ENCODE data around the gene HENMT1.

Gene HENMT1

GRCh38 chr1:108617008-108617723, 43.7 kb downstream of the HENMT1 start:
- no peak for TF ChIP-seq CTCF (conservative IDR thresholded peaks at IDR 0.05; ENCODE audit: low read depth)
- DNase-seq (ENCODE audit: low spot score) = no peak
- ChIA-PET POLR2A (ENCODE audit: low non-redundant PET) (no interaction called here), CTCF (interaction anchor here (0.7 kb wide), 1 partner anchor 1203 kb away, joined by 3 read pairs; no protein-coding TSS in a partner anchor)
- no peak overlapping the region for H3K27ac ChIP-seq

DNA sequence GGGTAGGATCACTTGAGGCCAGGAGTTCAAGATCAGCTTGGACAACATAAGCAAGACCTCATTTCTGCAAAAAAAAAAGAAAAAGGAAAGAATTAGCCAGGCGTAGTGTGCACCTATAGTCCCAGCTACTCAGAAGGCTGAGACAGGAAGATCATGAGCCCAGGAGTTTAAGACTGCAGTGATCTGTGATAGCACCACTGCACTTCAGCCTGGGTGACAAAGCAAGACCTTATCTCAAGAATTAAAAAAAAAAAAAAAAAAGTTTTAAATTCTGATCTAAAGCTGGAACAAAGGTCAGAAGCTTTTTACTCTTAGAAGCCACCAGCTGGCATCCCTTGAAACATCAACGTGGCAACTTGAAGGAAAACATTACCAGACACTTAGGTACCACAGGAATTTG, 45.3 kb downstream of the HENMT1 start:
- no peak for TF ChIP-seq CTCF (conservative IDR thresholded peaks at IDR 0.05; ENCODE audit: low read depth)
- ChIA-PET POLR2A (ENCODE audit: low non-redundant PET) (no interaction called here), CTCF (interaction anchor here (0.6 kb wide), 1 partner anchor 108 kb away, joined by 4 read pairs; no protein-coding TSS in a partner anchor)
- no peak overlapping the region for H3K27ac ChIP-seq
- DNase-seq (ENCODE audit: low spot score) = no peak

DNA sequence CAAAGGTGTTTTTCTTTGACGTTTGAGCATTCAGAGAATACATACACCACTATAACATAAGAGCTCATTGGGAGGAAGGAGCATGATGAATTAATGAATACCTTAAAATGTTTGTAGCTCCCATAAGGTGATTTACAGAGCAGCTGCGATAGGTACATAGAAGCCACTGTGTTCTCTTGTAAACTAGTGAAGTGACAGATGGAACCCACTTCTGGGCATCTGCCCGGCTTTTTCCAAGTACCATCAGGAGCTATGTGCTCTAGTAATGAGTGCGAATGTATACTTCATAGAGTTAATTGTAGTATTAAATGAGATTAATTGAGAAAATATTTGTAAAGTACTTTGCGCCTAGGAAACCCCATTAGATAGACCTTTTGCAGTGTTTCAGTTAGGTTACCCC, 48.4 kb downstream of the HENMT1 start:
- H3K27ac ChIP-seq = no peak overlapping the region
- no peak for TF ChIP-seq CTCF (conservative IDR thresholded peaks at IDR 0.05; ENCODE audit: low read depth)
- DNase-seq (ENCODE audit: low spot score) = no peak
- ChIA-PET POLR2A (ENCODE audit: low non-redundant PET) (no interaction called here), CTCF (interaction anchor here (0.7 kb wide), 1 partner anchor 1359 kb away, joined by 3 read pairs; no protein-coding TSS in a partner anchor)

GRCh38 chr1:108611984-108612383, 48.9 kb downstream of the HENMT1 start:
- no peak overlapping the region for H3K27ac ChIP-seq
- DNase-seq (ENCODE audit: low spot score) = no peak
- no peak for TF ChIP-seq CTCF (conservative IDR thresholded peaks at IDR 0.05; ENCODE audit: low read depth)
- CTCF ChIA-PET = interaction anchor here (0.7 kb wide), 1 partner anchor 30 kb away, joined by 5 read pairs; no protein-coding TSS in a partner anchor
- POLR2A ChIA-PET (ENCODE audit: low non-redundant PET) = no interaction called here

GRCh38 chr1:108610073-108610472, 50.8 kb downstream of the HENMT1 start:
- H3K27ac ChIP-seq = no peak overlapping the region
- ChIA-PET POLR2A (ENCODE audit: low non-redundant PET) (no interaction called here), CTCF (no interaction called here)
- no peak for DNase-seq (ENCODE audit: low spot score)
- TF ChIP-seq CTCF (conservative IDR thresholded peaks at IDR 0.05; ENCODE audit: low read depth) = no peak

DNA sequence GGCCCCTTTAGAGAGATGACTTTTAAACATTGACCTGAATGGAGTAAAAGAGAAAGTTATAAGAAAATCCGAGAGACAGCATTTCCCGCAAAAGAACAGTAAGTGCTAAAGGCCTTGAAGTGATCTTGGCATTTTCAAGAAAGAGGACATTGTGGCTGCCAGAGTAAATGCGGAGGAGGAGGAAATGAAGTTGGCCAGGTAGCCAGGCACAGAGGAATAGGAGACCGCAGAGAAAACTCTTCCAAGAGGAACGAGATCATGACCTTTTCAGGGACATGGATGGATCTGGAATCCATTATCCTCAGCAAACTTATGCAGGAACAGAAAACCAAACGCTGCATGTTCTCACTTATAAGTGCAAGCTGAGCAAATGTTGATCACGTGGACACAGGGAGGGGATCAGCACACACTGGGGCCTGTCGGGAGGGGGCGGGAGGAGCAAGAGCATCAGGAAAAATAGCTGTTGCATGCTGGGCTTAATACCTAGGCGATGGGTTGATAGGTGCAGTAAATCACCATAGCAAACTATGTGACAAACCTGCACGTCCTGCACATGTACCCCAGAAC, 51.3 kb downstream of the HENMT1 start:
- ChIA-PET POLR2A (ENCODE audit: low non-redundant PET) (no interaction called here), CTCF (no interaction called here)
- H3K27ac ChIP-seq = no peak overlapping the region
- no peak for DNase-seq (ENCODE audit: low spot score)
- TF ChIP-seq CTCF (conservative IDR thresholded peaks at IDR 0.05; ENCODE audit: low read depth) = no peak

Measured in RWPE1 (cell line).